Mucosa of descending colon (tissue), 3 donors: ENCODE data around the gene GGTLC2. TPM values are rescaled to one million over a fixed set of nuclear protein-coding genes. Genes with fewer than 3 reads are reported as not detected.
"Not testable (repeated sequence)": the region's sequence is repeated elsewhere in the genome, so short reads cannot be mapped to it uniquely, and the experiment has no call there.

Source experiments
- ATAC-seq: fragments of 200-7000 bp; cut with Tn5 transposase; one replicate; pipeline ENCODE4 v1.9.1; 2020; ENCODE audit warnings: mild to moderate bottlenecking, moderate library complexity
- DNase-seq, 3 donors: peaks; one replicate each; pipeline ENCODE4 v3.0.0-alpha.2; 2020
- H3K36me3 ChIP-seq: fragments of 200-600 bp; one replicate; pipeline ENCODE4 v1.8.0; 2021; ENCODE audit warnings: low read depth, mild to moderate bottlenecking
- H3K4me1 ChIP-seq: fragments of 200-600 bp; one replicate; pipeline ENCODE4 v1.8.0; 2021; ENCODE audit warnings: low read depth, mild to moderate bottlenecking
- H3K4me3 ChIP-seq: fragments of 200-600 bp; one replicate; pipeline ENCODE4 v1.8.0; 2021; ENCODE audit warnings: mild to moderate bottlenecking
- H3K9me3 ChIP-seq: fragments of 200-600 bp; one replicate; pipeline ENCODE4 v1.8.0; 2021; ENCODE audit warnings: mild to moderate bottlenecking
- CTCF ChIP-seq: fragments of 200-600 bp; IDR thresholded peaks from one replicate; pipeline ENCODE4 v1.8.0; 2022; ENCODE audit warnings: antibody characterized with exemption, mild to moderate bottlenecking
- intact Hi-C, 2 donors: fragments of 100-400 bp; cut with DNase I in 1 of 2; cut with micrococcal nuclease in 1 of 2; formaldehyde crosslinking; loops; one replicate each; pipeline versions ENCODE4 v1.11.0 to v1.11.1; 2022; cut with DNase I, micrococcal nuclease
- long read RNA-seq, 2 donors: library from polyadenylated mRNA; unstranded; transcript quantifications; one replicate each; pipeline ENCODE4 v2.0.0, GENCODE V29; 2019 to 2021
- total RNA-seq, 3 donors: library from RNA; stranded (reverse); fragmentation: NEBNext Ultra II Directional in 2 of 3; extraction: Animal tissue kit (Norgen Biotek cat#: 25700) in 2 of 3; gene quantifications; one replicate each; pipeline versions ENCODE4 v1.2.1 to v1.2.4, GENCODE V29; 2021 to 2023
- donor health status: DM: no; HTN: no; CAD: no; lungs with moderate emphysema.
- donor health status: DM: no; HTN: no; CAD: no.
- donor health status: DM: no; HTN: yes; CAD: no.

The GGTLC2 gene
- total RNA-seq: not detected
- long read RNA-seq, donor 1: 0 reads
- long read RNA-seq, donor 2: 0 reads

- ATAC-seq, H3K9me3 ChIP-seq, intact Hi-C loops, H3K4me1 ChIP-seq, DNase-seq, H3K36me3 ChIP-seq, H3K4me3 ChIP-seq: not testable (repeated sequence)
Measured at GRCh38 chr22:22644314-22644713, at the start of gene GGTLC2. GGTLC2 (plus strand) TSS chr22:22644614; CDS start chr22:22646346, 1,732 bp downstream.

GRCh38 chr22:22595001-22595835 is 49.2 kb upstream of the GGTLC2 start:
- TF ChIP-seq CTCF: no peak
- intact Hi-C loops: no loop called here
- ATAC-seq (no peak), DNase-seq (no peak)
- no peaks in the 10 kb centered on the region for H3K36me3 ChIP-seq
- H3K9me3 ChIP-seq: no peaks in the 10 kb centered on the region
- no peaks in the 10 kb centered on the region for H3K4me1 ChIP-seq
- H3K4me3 ChIP-seq: no peak overlapping the region

- no peak for ATAC-seq
- no peak for TF ChIP-seq CTCF
- Histone ChIP-seq H3K4me3 (no peak overlapping the region), H3K36me3 (no peaks in the 10 kb centered on the region), H3K9me3 (no peaks in the 10 kb centered on the region), H3K4me1 (no peaks in the 10 kb centered on the region)
- intact Hi-C loops: no loop called here
- no peak for DNase-seq
Measured at GRCh38 chr22:22598144-22598543, 46.3 kb upstream of the GGTLC2 start.

GRCh38 chr22:22599248-22599647 is 45.2 kb upstream of the GGTLC2 start:
- no peak for DNase-seq
- Histone ChIP-seq H3K9me3 (no peaks in the 10 kb centered on the region), H3K4me1 (no peaks in the 10 kb centered on the region), H3K36me3 (no peaks in the 10 kb centered on the region), H3K4me3 (no peak overlapping the region)
- intact Hi-C loops: no loop called here
- no peak for TF ChIP-seq CTCF
- no peak for ATAC-seq

GRCh38 chr22:22600531-22601261 is 43.7 kb upstream of the GGTLC2 start:
- Histone ChIP-seq H3K4me1 (no peaks in the 10 kb centered on the region), H3K36me3 (no peaks in the 10 kb centered on the region), H3K9me3 (no peaks in the 10 kb centered on the region), H3K4me3 (no peak overlapping the region)
- ATAC-seq (no peak), DNase-seq (no peak)
- no peak for TF ChIP-seq CTCF
- intact Hi-C loops: no loop called here

- Histone ChIP-seq H3K4me3 (no peak overlapping the region), H3K9me3 (no peaks in the 10 kb centered on the region), H3K4me1 (no peaks in the 10 kb centered on the region), H3K36me3 (no peaks in the 10 kb centered on the region)
- ATAC-seq (no peak), DNase-seq (no peak)
- intact Hi-C loops: no loop called here
- no peak for TF ChIP-seq CTCF
Measured at GRCh38 chr22:22603470-22603947, 40.9 kb upstream of the GGTLC2 start.
